Activated CD4-positive, alpha-beta T cell treated with anti-CD3 and anti-CD28 coated beads, Interleukin-2, amount 50 U/mL, for 1 hour (primary cell): ENCODE results near the gene CDH23.

Source experiments
- DNase-seq: peaks from one replicate; pipeline ENCODE4 v3.0.0-alpha.2; 2020

The CDH23 gene

DNA sequence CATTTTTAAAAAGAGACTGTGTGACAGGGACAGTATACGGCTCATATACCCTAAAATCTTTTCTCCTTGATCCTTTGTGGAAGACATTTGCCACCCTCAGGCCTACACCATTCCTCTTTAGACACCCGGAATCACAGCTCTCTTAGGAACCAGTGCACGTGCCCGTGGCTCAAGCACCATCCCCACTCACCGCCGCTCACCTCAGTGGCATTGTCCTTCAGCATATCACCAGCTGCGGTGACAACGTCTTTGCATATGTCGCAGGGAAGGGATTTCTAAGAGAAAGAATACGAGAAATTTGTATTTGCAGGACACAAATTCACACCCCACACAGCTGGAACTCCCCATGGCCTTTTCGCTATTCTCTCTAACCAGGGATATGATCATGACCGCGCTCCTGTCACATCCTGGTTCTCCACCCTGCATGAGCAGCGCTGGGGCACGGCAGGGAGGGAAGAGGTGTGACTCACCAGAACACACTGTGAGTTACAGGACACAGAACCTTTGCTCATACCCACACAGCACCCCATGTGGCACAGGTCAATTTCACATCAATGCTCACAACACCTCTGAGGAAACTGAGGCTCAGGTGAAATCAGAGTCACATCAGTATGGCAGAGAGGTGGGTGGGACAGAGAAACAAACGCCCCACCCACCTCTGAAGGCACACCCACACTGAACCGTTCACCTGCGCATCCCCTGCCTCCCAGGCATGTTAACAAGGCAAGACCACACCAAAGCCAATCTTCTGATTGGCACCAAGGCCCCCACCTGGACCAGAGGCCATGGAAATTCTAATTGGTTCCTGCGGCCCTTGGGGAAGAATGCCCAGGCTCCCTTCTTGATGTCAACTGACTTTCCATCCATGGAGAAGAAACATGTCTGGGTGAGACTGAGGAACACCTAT is 435.2 kb downstream of the CDH23 start:
- no peak for DNase-seq

DNA sequence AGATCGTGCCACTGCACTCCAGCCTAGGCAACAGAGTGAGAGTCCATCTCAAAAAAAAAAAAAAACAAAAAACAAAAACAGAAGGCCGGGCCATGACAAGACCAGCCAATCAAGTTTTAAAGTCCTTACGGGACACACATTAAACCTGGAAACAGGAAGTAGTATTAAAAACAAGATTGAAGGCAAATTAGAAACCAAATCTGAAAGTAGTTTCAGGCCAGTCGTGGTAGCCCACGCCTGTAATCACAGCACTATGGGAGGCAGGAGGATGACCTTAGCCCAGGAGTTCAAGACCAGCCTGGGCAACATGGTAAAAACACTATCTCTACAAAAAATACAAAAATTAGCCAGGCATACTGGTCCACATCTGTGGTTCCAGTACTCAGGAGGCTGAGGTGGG is 436.2 kb downstream of the CDH23 start:
- no peak for DNase-seq

DNA sequence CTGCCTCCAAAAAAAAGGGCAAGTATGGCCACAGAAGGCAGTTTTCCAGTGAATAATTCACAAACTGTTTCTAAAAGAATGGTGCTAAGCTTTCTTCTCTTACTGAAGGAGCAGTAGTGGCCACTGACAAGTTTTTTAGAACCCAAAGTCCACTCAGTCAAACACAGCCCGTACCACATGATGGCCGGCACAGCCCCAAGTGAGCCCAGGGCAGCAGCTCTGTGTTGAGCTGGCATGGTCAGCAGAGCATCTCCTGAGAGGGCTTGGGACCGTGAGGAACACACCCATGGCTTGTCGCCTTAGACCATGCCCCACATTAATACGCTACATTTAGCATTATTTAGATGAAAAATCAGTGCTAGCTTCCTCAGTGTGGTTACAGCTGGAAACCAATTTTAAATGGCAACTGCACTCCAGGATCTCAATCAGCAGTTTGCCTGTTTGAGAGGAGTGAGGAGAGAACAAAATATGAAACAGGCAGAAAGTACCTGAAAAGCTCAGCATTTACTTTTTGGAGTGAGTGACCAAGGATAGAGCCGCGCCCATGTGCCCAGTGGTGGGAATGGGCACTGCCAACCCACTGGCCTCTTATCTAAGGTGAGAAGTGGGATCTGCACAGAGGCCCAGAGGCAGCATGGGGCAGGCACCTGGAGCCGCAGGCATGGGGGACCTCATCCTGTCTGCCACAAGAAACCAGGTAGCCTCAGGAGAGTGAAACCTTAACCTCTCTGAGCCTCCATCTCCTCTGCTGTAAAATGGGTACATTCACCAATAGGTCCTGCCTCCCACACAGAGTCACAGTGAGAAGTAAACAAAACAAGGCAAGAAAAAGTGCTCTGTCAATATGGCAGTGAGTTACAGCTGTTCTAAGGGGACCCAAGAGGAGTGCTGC is 437.0 kb downstream of the CDH23 start:
- DNase-seq: no peak

DNA sequence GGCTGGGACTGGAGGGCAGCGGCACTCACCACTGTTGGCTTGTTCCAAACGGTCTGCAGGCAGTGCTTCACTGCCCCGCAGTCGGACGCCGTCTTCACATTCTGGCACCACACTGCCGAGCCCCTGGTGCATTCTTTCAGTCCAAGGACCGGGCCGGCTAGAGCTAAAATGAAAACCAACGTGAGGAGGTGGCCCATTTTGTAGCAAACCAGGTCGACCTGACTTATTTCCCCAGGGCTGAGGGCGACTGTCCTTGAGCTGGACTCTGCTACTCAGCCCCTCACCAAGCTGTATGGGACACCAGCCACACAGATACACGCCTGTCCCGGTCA is 437.6 kb downstream of the CDH23 start:
- DNase-seq: no peak

DNA sequence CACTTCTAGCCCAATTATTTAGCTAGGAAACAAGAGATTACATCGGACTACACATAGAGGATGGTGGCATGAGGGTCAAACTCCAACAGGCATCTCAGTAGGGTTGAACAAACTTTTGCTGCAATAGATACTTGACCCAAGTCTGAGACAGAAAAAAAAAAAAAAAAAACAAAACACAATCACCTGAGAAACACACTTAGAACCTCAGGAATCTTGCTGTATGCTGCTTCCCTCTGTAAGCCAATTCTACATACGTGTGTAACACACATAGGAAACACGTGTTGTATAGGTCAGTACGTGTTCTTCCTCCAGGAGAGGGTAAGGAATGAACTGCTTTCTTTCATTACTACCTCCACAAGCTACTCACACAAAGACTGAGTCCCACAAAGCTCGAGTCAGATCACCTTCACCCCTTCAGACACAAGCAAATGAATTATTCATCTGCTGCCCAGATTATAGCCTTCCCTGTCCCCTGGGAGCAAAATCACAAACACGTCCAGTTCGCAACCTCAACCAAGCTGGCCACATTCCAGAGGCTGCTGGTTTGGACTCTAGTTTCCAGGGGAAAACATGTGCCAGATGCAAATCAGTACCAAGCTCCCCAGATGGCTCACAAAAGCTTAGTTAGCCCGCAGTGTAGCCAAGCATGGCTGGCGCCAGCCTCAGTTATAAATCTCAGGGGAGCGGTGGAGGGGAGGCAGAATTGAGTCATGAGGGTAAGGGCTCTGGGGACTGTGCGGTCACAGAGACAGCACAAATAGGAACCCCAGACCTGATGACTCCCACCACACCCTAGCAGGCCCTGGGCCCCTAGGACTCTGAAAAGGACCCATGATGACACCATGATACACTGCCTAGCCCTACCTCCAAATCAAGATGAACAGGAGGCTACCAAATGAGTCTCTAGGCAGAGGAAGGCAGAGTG is 439.2 kb downstream of the CDH23 start:
- DNase-seq: no peak

DNA sequence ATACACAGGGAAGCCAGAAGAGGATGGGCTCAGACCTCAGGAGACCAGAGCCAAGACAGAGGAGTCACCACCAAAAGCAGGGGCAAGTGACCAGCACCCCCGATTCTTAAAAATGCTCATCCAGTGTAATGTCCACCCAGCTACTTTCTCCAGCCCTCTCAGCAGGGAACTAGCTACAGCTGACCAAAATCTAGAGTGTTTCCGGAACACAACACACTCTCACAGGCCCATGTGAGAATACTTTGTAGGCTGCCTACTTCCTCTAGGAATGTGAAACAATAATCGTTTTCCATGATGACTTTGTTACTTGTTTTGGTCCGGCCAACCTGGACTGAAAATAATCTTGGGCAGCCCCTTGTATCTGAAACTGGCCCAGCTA is 439.9 kb downstream of the CDH23 start:
- DNase-seq: no peak

DNA sequence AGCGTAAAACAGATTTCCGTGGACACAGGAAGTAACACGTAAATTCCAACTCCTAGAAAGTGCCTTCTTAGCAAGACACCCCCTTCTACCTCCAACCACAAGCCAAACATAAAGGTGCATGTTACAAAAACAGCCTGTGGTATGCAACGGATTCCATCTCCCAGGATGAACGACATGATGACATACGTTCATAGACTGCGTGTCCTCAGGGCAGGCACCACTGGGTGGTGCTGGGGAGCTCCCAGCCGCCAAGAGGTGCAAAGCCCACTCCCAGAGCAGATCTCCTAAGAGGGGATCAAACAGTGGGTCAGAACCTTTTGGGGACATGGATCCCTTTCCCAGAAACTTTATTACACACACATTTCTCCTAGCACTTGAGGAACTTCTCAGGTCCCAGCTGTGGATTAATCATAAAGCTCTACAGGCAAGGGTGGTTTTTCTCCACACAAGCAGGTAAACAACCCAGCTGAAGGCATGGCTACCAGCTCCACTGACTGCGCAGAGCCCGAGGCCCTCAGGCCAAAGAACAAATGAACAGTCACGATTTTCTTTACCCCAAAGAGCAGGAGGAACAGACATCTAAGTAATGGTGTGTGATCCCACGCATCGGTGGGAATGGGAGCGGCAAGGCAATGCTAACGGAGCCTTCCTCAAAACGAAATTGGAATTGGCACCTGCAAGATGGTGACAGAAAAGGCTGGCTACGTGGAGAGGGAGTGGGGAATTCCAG is 440.5 kb downstream of the CDH23 start:
- no peak for DNase-seq

DNA sequence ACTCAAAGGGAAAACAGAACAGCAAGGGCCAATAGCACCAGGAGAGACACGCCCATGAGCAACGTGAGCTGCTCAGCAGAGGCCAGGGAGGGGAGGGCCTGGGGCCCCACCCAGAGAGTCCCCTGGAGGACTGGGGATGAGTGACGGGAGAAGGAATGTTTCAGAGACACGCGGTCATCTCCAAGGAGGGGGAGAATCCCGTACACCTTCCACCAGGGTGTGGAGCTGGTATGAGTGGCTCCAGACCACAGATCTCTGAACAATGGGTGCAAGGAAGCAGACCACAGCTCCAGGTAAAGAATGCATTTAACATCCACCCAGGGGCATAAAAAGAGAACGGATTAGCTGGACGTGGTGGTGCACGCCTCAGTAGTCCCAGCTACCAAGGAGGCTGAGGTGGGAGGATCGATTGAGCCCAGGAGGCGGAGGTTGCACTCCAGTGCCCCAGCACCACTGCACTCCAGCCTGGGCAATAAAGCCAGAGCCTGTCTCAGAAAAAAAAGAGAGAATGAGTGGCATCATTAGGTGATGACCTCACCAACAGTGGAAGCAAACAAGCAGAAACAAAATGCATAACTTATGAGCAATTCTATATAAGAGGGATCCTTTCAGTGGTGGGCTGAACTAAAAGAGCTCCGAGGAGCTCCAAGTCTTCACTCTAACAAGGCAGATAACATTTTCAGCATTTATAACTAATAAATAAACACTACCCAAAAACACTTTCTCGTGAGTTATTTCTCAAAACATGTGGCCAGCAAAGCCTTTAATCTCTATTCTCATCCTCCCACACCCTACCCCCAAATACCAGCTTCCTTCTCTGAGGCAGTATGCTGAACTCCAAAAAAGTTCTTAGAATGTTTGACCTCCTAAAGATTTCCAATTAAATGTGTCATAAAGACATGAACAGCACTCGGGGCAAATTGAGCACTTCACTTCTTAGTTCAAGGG is 441.8 kb downstream of the CDH23 start:
- DNase-seq: no peak

DNA sequence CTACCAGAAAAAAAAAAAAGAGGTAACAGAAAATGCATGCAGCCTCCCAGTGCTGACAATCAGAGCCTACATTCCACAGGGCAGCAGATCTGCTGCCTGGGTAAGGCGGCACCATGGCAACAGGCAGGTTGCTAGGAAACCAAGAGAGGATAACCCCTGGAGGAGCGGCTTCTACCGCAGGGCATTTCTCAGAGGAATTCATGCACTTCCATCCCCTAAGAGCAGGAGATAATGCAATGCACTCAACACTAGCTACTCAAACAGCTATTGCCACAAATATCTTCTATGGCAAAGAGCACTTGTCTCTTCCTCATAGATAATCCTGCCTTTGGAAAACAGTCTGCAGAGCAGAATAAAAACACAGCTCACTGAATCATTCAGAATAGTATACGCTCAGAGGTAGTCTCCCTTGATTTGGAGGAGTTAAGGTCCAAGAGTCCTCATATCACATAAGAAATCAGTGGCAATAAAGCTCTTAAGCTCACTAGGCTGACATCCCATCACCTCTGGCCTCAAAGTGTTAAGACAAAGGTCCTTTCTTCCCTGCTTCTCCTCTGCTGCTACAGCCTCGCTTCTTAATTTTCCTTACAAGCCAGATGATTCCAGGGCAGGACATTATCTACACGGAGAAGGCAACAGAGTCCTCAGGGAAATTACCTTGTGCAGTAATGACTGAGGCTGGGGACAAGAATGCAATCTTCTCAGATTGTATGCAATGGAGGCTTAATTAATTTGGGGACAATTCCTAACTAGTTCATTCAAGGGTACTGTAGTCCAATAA is 443.6 kb downstream of the CDH23 start:
- DNase-seq: no peak

DNA sequence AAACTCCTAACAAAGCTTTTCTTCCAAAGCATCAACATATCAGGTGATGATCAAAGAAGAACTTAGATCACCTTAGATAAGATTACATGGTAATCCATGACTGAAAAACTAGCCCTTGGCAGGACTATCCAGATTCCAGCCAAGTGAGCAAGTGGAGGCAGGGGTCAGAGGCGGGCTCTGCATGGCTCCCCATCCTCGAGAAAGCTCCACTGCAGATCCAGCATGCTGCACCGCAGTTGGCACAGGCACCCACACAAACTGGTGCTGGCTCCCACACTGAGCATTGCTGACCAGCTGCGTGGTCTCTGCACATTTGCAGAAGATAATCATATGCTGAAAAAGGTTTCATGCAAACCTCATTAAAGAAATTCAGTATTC is 444.2 kb downstream of the CDH23 start:
- no peak for DNase-seq

DNA sequence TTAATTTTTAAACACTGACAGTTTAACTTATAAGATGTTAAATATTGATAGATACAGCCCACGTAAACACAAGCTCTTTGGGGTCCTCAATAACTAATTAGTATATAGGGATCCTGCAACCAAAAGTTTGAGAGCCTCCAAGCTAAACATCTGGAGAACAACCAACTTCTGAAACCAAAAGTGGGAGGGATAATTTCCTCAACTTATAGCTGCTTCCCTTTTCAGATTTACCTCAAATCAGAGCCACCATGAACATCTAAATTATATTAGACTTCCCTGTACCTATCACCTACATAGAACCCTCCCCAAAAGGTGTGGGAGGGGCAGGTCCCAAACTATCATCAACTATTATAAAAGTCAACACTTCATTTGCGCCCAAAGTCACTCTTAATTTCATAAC is 445.7 kb downstream of the CDH23 start:
- no peak for DNase-seq

DNA sequence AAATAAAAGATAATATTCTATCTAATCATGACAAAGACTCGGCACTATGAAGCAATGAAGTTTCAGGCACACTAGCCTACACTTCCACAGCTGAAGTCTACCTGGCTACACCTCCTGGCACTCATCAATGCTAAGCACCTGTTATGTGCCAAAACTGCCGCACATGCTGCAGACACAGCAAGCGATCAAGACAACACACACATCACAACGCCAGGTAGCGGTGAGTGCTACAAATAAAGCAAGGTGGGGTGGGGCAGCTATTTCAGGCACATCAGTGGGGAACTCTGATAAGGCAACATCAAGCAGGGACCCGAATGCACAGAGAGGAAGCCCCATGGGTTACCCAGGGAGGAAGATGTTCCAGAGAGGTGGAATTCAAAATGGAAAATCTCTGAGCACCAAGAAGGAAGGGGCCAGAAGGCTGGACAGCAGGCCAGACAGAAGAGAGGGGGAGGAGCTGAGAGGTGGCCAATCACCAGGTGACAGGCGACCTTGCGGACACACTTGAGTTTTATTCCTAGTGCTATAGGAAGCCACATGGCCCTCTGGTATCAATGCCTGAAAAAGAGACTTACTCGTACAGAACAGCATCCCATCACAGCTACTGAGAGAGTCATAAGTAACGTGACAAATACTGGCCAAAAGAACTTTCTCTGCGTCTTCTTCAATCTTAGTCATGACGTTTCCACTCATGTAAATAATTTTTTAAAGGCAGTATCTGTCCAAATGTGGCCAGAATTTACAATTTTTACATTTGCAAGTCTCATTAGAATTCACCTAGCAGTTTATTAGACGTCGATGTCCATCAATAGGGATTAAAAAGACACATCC is 446.4 kb downstream of the CDH23 start:
- DNase-seq: no peak

DNA sequence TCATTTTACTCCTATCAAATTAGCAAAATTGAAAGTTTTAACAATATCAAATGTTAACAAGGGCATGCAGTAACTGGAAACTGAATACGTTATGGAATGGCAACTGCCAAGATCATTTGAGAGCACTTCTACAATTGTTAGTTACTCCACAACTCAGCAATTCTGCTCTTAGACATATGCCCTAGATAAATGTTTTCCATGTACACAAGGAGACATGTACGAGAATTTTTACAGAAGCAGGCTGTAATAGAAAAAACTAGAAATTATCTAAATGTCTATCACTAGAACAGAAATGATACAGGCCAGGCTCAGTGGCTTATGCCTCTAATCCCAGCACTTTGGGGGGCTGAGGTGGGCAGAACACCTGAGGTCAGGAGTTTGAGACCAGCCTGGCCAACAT is 447.4 kb downstream of the CDH23 start:
- no peak for DNase-seq

DNA sequence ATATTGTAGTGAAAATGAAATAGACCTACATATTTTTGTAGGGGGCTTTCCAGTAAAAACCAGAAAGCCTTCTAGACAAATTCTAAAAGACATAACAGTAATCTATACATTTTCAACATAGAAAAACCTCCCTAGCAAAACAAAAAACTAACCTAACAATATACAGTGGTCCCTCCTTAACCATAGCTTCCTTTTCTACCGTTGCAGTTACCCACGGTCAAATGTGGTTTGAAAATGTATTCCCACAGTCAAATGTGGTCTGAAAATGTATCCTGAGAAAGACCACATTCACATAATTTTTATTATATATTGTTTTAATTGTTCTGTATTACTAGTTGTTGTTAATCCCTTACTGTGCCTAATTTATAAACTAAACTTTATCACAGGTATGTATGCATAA is 448.0 kb downstream of the CDH23 start:
- no peak for DNase-seq

DNA sequence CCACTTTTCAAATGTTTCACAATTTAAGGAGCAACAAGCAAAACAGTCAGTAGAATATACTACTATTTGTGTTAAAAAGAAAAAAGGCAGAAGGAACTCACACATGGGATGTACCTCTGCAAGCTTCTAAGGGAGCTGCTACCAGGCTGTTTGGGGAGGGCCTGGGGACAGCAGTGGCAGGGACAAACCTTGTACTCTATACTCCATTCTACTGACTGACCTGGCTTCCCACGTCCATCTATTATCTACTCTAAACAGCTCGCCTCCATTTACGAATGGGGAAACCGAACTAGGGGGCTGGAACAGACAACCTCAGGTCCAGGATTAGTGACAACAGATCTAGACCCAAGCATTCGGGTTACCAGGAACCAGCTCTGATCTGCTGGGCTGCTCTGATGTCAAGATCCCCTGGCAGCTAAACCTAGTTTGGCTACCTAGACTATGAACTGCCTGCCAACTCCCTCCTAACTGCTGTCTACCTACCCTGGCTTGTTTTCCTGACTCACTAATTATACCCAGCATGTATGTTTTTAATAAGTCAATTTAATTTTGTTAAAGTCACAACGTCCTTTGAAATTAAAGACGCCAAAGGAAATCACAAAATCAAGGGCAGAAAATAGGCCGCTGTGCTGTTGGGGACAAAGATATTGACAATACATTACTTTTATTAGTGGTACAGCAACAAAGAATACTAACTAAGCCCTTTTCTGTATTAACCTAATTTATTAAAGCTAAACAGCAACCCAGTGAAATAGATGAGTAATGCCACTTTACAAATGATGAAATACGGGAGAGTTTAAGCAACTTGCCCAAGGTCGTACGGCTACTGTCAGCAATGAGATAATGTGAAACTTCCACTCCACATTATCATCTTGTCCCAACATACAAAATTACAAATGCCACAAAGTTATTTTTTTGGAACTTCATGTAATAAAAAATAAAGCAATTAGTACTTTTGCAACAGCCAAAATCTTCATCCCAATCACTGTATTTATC is 449.0 kb downstream of the CDH23 start:
- no peak for DNase-seq

DNA sequence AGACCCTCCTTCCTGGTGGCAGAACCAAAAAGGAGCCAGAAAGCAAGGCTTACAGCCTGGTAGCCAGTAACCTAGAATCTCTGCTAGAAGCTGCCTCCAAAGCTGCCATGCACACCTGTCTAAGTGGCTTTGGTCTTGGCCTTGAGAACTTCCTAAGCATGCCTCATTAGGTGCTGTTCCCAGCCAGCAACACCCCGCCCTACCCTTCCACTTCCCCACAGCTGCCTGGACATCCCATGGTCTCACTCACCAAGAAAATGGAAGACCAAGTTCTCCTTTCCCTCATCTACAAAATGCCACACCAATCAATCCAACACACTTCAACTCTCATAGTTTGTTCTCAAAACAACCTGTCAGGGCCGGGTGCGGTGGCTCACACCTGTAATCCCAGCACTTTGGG is 450.1 kb downstream of the CDH23 start:
- no peak for DNase-seq

DNA sequence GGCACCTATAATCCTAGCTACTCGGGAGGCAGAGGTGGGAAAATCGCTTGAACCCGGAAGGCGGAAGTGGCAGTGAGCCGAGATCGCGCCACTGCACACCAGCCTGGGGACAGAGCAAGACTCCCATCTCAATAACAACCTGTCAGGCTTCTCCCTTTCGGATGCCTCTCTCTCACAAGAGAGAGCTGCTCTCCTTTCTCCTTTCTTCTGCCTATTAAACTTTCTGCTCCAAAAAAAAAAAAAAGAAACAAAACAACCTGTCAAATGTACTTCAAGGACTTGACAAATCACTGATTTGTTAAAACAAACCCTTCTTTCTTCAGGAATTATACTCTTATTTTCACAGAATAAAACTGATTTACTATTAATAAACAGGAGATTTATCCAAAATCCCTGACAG is 450.7 kb downstream of the CDH23 start:
- no peak for DNase-seq
